Fibroblast of mammary gland (primary cell): ENCODE data around the gene EFCAB5.
A peak's percentile ranks its signal among the peaks of the same experiment; 100 is the strongest.
"Not testable (repeated sequence)": the region's sequence is repeated elsewhere in the genome, so short reads cannot be mapped to it uniquely, and the experiment has no call there.

Source experiments
- DNase-seq: peaks from one replicate; pipeline ENCODE4 v3.0.0-alpha.2; 2010; ENCODE audit warnings: low read depth
- H3K4me3 ChIP-seq: 2 replicates; pipeline ENCODE4 v1.5.1; 2011; ENCODE audit warnings: low read depth, mild to moderate bottlenecking, low read length, moderate library complexity; ENCODE audit not compliant: control insufficient read depth
- TF ChIP-seq, protein P1 (sequence below): conservative IDR thresholded peaks from 2 replicates; pipeline ENCODE4 v1.5.1; 2011; ENCODE audit warnings: low read depth, low read length, inconsistent platforms; ENCODE audit not compliant: control insufficient read depth, insufficient read depth

Gene EFCAB5

DNA sequence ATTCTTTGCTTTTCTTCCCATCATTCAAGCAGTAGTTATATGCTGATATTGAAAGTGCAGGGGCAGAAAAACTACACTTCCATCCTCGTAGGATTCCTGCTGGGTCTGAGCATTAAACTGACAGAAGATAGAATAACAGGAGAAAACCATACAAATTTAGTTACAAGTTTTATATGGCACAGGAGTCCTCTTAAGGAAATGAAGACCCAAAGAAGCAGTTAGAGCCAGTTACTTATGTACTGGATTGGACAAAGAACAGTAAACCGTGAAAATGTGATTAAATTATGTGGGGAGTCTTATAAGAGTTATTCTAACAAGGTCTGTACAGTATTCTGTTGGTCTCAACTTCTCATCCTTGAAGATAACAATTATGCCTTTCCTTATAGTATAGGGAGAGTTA, 93.9 kb downstream of the EFCAB5 start:
- TF ChIP-seq, protein P1, sequence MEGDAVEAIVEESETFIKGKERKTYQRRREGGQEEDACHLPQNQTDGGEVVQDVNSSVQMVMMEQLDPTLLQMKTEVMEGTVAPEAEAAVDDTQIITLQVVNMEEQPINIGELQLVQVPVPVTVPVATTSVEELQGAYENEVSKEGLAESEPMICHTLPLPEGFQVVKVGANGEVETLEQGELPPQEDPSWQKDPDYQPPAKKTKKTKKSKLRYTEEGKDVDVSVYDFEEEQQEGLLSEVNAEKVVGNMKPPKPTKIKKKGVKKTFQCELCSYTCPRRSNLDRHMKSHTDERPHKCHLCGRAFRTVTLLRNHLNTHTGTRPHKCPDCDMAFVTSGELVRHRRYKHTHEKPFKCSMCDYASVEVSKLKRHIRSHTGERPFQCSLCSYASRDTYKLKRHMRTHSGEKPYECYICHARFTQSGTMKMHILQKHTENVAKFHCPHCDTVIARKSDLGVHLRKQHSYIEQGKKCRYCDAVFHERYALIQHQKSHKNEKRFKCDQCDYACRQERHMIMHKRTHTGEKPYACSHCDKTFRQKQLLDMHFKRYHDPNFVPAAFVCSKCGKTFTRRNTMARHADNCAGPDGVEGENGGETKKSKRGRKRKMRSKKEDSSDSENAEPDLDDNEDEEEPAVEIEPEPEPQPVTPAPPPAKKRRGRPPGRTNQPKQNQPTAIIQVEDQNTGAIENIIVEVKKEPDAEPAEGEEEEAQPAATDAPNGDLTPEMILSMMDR: no peak
- DNase-seq: no peak
- H3K4me3 ChIP-seq: no peak overlapping the region

DNA sequence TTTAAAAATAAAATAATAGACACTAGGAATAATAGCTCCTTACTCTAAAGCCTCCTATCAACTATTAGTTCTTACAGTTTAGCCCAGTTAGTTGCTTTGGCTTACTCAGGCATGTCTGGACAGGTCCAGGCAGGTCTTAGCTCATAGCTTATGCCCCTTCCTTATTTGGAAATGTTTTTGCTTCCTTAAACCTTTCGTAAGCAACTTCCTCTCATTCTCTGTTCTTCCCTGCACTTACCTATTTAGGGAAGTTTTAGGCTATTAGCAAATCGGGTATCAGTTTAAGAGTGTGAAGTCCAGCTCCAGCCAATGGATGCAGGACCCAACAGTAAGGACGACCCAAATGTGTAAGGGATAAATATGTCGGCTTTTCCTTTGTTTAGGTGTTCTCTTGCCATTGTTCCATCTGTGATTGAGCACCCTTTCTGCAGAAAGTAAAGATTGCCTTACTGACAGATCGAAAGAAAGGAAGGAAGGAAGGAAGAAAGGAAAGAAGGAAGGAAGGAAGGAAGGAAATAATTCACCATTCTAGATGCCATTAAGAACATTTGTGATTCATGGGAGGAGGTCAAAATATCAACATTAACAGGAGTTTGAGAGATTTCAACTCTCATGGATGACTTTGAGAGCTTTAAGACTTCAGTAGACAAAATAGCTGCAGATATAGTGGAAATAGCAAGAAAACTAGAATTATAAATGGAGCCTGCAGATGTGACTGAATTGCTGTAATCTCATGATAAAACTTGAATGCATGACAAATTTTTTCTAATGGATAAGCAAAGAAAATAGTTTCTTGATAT, 99.5 kb downstream of the EFCAB5 start:
- peak; percentile 67 for DNase-seq
- not testable (repeated sequence) for H3K4me3 ChIP-seq

DNA sequence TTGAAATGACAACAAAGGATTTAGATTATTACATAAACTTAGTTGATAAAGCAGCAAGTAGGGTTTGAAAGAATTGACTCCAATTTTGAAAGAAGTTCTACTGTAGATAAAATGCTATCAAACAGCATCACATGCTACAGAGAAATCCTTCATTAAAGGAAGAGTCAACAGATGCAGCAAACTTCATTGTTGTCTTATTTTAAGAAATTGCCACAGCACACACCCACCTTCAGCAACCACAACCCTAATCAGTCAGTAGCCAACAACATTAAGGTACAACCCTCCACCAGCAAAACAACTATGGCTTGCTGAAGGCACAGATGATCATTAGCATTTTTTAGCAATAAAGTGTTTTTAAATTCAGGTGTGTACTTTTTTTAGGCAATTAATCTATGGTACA, 100.1 kb downstream of the EFCAB5 start:
- TF ChIP-seq, protein P1: no peak
- DNase-seq: no peak
- no peak overlapping the region for H3K4me3 ChIP-seq

DNA sequence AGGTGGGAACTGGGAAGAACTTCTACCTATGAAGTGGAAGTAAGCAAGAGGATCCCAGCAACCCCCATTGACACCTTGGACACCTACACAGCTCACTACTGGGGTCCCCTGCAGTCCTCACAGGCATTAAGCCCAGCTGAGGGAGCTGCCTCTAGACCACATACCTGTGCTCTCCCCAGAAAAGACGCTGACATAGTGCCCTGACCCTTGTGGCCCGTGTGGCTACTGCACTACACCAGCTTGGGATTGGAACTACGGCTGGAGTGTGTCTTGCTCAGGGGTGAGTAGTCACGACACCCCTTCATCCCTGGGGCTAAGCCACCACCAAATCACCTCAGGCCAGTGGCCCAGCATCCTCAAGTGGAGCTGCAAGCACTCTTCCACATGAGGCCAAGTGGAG, 120.9 kb downstream of the EFCAB5 start:
- H3K4me3 ChIP-seq: no peak overlapping the region
- DNase-seq: no peak
- TF ChIP-seq, protein P1: no peak

DNA sequence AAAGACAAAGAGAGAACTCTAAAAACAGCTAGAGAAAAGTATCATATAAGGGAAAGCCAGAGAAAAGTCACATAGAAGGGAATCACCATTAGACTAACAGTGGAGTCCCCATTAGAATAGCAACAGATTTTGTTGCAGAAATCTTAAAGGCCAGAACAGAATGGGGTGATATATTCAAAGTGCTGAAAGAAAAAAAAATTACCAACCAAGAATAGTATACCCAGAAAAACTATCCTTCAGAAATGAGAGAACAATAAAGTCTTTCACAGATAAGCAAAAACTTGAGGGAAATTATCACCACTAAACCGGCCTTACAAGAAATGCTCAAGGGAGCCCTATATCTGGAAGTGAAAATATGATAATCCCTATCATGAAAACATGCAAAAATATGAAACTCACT, 123.3 kb downstream of the EFCAB5 start:
- TF ChIP-seq, protein P1: no peak
- no peak for DNase-seq
- H3K4me3 ChIP-seq: no peak overlapping the region

- TF ChIP-seq, protein P1: no peak
- H3K4me3 ChIP-seq: no peak overlapping the region
- no peak for DNase-seq
Observed at GRCh38 chr17:30068465-30068864, 127.0 kb downstream of the EFCAB5 start.

- DNase-seq: no peak
- TF ChIP-seq, protein P1: no peak
- no peak overlapping the region for H3K4me3 ChIP-seq
Observed at GRCh38 chr17:30074254-30074653, 132.8 kb downstream of the EFCAB5 start.
